ENCODE results near the gene ZNF646.

DNA sequence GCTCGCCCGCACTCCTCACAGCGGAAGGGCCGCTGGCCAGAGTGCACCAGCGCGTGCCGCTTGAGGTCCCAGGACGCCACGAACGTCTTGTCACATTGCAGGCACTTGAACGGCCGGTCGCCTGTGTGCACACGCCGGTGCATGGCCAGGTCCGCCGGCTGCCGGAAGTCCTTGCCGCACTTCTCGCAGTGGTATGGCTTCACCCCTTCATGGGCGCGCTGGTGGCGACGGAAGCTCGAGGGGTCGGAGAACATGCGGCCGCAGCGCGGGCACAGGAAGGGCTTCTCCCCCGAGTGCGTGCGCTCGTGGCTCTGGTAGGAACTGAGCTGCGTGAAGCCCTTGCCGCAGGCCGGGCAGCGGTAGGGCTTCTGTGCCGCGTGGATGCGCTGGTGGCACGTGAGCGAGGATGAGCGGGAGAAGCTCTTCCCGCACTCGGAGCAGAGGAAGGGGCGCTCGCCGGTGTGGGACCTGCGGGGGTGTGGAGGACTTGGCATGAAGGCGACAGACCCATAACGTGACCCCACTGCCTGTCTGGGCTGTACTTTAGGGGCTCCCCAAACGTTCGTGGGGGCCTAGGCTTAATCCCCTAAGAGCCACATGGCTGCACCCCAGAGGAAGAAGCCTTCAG lies 12.3 kb upstream of the ZNF646 start:
- TF ChIP-seq, protein P1, sequence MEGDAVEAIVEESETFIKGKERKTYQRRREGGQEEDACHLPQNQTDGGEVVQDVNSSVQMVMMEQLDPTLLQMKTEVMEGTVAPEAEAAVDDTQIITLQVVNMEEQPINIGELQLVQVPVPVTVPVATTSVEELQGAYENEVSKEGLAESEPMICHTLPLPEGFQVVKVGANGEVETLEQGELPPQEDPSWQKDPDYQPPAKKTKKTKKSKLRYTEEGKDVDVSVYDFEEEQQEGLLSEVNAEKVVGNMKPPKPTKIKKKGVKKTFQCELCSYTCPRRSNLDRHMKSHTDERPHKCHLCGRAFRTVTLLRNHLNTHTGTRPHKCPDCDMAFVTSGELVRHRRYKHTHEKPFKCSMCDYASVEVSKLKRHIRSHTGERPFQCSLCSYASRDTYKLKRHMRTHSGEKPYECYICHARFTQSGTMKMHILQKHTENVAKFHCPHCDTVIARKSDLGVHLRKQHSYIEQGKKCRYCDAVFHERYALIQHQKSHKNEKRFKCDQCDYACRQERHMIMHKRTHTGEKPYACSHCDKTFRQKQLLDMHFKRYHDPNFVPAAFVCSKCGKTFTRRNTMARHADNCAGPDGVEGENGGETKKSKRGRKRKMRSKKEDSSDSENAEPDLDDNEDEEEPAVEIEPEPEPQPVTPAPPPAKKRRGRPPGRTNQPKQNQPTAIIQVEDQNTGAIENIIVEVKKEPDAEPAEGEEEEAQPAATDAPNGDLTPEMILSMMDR (IDR thresholded peaks at IDR 0.05): no peak
- TF ChIP-seq POLR2A (IDR thresholded peaks at IDR 0.05): no peak

Data from thyroid gland (tissue), 4 donors.